Kidney (tissue), 14 donors: ENCODE data around the gene SEC22C. TPM values are rescaled to one million over a fixed set of nuclear protein-coding genes. Genes with fewer than 3 reads are reported as not detected.

Source experiments
- DNase-seq, 5 donors: peaks; one replicate each; pipeline ENCODE4 v3.0.0-alpha.2; 2013 to 2020
- FAIRE-seq: peaks from 2 replicates; lab custom pipeline; 2012; peaks lifted over from hg19 to GRCh38; lab: Jason Lieb, UNC
- H3K27ac ChIP-seq, 2 donors: one replicate each; pipeline ENCODE4 v1.7.0; 2013; ENCODE audit warnings: low read depth in 2 of 2, low read length in 2 of 2, inconsistent platforms in 1 of 2
- H3K27me3 ChIP-seq: one replicate; pipeline ENCODE4 v1.7.1; 2013; ENCODE audit warnings: low read length, inconsistent platforms; ENCODE audit not compliant: control insufficient read depth, insufficient read depth
- H3K36me3 ChIP-seq, 3 donors: one replicate each; pipeline versions ENCODE4 v1.7.0 to v1.7.1; 2013; ENCODE audit warnings: low read length in 3 of 3, control low read depth in 1 of 3, inconsistent platforms in 1 of 3; ENCODE audit not compliant: insufficient read depth in 3 of 3, control insufficient read depth in 2 of 3
- H3K4me1 ChIP-seq, 3 donors: one replicate each; pipeline versions ENCODE4 v1.7.0 to v1.7.1; 2013; ENCODE audit warnings: low read length in 3 of 3, inconsistent platforms in 1 of 3, low read depth in 1 of 3; ENCODE audit not compliant: control insufficient read depth in 2 of 3, insufficient read depth in 2 of 3
- H3K4me3 ChIP-seq, 3 donors: one replicate each; pipeline versions ENCODE4 v1.7.0 to v1.8.1; 2013; ENCODE audit warnings: low read length in 3 of 3, control low read depth in 1 of 3, inconsistent platforms in 1 of 3
- H3K9ac ChIP-seq, 3 donors: one replicate each; pipeline versions ENCODE4 v1.7.0 to v1.7.1; 2013; ENCODE audit warnings: low read length in 3 of 3, control low read depth in 1 of 3, inconsistent platforms in 1 of 3
- H3K9me3 ChIP-seq, 3 donors: one replicate each; pipeline versions ENCODE4 v1.7.0 to v1.7.1; 2013; ENCODE audit warnings: low read length in 3 of 3, control low read depth in 1 of 3, inconsistent platforms in 1 of 3; ENCODE audit not compliant: control insufficient read depth in 2 of 3, insufficient read depth in 1 of 3
- intact Hi-C: fragments of 100-400 bp; cut with DNase I; formaldehyde crosslinking; loops from one replicate; pipeline ENCODE4 v1.11.1; 2022
- polyA plus RNA-seq: library from polyadenylated mRNA; stranded (reverse); fragments of 350-450 nt; fragmentation: Illumina TruSeq; extraction: RNeasy Lipid Tissue Mini Kit (QIAGEN cat#74804); gene quantifications from one replicate; pipeline ENCODE4 v1.2.3, GENCODE V29; 2014; ENCODE audit warnings: low read depth, low replicate concordance; ENCODE audit not compliant: insufficient read depth
- total RNA-seq: library from RNA; stranded (reverse); fragmentation: NEBNext Ultra II Directional; extraction: Animal tissue kit (Norgen Biotek cat#: 25700); gene quantifications from one replicate; pipeline ENCODE4 v1.2.1, GENCODE V29; 2021
- TF ChIP-seq, protein P1 (sequence below): IDR thresholded peaks from 3 replicates; pipeline ENCODE4 v1.5.1; 2012; ENCODE audit warnings: mild to moderate bottlenecking, moderate library complexity, borderline replicate concordance; ENCODE audit not compliant: insufficient read depth; ENCODE audit errors: extremely low read depth
- donor health status: control.
- donor health status: control.
- donor health status: control.
- donor health status: control.
- donor health status: control.
- donor health status: DM: yes; HTN: yes; CAD: no.
- donor health status: Normal renal cell carcinoma (clear cell type).

Gene SEC22C
- total and polyA plus RNA-seq, 2 donors from 2014 or later, result 32.8 to 43.6 TPM

DNA sequence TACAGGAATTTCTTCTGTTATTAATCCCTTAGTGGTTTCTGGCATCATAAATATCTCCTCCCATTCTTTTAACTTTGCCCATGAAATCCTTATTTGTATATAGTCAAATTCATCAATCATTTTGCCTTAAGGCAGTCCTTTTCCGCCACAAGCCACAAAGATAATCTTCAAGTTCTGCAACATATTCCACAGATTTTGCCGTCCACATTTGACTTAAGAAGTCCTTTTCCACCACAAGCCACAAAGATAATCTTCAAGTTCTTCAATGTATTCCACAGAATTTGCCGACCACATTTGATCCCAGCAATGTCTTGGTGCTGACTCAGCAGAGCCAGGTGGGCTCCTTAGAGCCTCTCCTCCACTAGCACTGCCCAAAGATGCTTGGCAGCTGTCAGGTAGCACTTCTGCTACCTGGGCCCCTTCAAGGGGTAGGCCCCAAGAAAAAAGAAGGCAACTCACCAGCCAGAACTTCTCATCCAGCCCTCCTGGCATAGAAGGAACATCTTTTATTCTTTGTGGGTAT lies 35.0 kb downstream of the SEC22C start:
- Histone ChIP-seq H3K27me3 (no peaks in the 10 kb centered on the region), H3K9ac (no peak overlapping the region), H3K9me3 (no peaks in the 10 kb centered on the region), H3K4me1 (peaks cover 0 to 4% (median 3%) of the 10 kb centered on the region in 3 donors), H3K4me3 (no peak overlapping the region), H3K36me3 (no peaks in the 10 kb centered on the region), H3K27ac (no peak overlapping the region)
- TF ChIP-seq, protein P1, sequence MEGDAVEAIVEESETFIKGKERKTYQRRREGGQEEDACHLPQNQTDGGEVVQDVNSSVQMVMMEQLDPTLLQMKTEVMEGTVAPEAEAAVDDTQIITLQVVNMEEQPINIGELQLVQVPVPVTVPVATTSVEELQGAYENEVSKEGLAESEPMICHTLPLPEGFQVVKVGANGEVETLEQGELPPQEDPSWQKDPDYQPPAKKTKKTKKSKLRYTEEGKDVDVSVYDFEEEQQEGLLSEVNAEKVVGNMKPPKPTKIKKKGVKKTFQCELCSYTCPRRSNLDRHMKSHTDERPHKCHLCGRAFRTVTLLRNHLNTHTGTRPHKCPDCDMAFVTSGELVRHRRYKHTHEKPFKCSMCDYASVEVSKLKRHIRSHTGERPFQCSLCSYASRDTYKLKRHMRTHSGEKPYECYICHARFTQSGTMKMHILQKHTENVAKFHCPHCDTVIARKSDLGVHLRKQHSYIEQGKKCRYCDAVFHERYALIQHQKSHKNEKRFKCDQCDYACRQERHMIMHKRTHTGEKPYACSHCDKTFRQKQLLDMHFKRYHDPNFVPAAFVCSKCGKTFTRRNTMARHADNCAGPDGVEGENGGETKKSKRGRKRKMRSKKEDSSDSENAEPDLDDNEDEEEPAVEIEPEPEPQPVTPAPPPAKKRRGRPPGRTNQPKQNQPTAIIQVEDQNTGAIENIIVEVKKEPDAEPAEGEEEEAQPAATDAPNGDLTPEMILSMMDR, result no peak
- FAIRE-seq, result no peak
- intact Hi-C loops, result loop anchor here (10.0 kb wide), 1 partner anchor 322 kb away; no protein-coding TSS in a partner anchor
- DNase-seq, result no peak

DNA sequence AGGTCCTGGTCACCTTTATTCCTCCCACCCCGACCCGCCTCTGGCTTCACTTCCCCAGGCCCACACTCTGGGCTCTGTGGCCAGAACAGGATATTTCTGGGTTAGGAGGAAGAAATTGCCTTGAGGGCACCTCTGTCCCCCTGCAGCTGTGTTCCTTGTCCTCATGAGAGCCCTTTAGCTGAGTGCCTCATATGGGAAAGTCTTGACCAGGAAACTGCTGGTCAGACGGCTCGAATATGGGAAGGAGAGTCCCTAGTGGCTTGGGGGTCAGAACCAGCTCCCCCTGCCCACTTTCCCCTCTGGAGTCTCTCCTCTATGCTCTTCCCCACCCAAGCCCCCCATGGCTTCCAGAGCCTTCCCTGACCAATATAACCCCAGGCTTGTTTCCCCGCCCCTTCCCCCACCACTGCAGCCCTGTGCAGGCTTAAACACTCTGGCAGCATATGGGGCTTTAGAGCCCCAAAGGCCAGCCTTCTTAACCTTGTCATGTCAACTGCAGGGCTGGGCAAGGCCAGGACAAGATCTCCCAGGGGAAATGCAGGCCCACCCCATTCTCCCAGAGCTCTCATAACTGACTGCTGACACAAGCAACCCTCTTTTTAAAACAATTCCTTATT lies 36.4 kb downstream of the SEC22C start:
- no peaks in the 10 kb centered on the region for H3K9me3 ChIP-seq
- no peak for FAIRE-seq
- intact Hi-C loops, result loop anchor here (10.0 kb wide), 1 partner anchor 321 kb away; no protein-coding TSS in a partner anchor
- H3K36me3 ChIP-seq, result no peaks in the 10 kb centered on the region
- no peak overlapping the region for H3K27ac ChIP-seq
- H3K4me3 ChIP-seq, result no peak overlapping the region
- peaks cover 0 to 4% (median 4%) of the 10 kb centered on the region in 3 donors for H3K4me1 ChIP-seq
- no peak overlapping the region for H3K9ac ChIP-seq
- no peak for DNase-seq
- TF ChIP-seq, protein P1, result no peak
- H3K27me3 ChIP-seq, result no peaks in the 10 kb centered on the region

DNA sequence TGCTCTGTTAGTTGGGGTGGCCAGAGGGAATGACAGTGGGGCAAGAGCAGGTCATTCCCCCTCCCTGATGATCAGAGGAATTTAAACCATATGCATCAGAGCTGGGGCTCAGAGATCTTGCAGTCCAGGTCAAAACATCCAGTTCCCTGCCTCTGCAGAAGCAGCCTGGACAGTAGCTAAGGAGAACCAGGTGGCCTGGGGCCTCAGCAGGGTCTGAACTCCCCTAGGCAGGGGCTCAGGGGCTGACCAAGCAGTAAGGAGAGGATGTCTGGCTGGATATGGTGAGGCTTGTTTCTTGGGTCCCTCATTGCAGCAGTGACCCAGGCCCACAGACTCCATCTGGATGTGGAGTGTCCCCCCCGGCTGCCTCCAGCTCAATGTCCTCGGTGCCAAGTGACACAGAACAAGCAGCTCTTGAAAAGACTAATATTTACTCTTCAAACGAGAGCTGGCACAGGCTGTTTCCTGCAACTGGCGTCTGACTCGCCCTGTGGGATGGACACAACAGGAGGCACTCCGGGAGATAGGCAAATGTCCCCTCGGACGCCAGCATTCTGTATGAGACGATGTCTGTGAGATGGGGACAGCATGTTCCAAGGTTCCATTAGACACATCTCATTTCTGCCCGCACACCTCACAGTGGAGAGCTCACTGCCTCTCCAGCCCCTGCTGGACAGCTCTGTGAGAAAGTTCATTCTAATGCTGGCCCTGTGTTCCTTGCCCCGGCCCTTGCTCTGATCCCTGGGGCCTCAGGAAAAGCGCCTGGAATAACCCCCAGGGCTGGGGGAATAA lies 37.1 kb downstream of the SEC22C start:
- Histone ChIP-seq H3K27ac (no peak overlapping the region), H3K9me3 (no peaks in the 10 kb centered on the region), H3K4me3 (no peak overlapping the region), H3K9ac (no peak overlapping the region), H3K27me3 (no peaks in the 10 kb centered on the region), H3K4me1 (peaks cover 0 to 6% (median 4%) of the 10 kb centered on the region in 3 donors), H3K36me3 (no peaks in the 10 kb centered on the region)
- FAIRE-seq, result no peak
- DNase-seq, result peak in 1 of 5 donors; percentile 73
- intact Hi-C loops, result loop anchor here (10.0 kb wide), 1 partner anchor 320 kb away; no protein-coding TSS in a partner anchor
- TF ChIP-seq, protein P1, result no peak
